ENCODE results near the gene BICC1.

BICC1 gene, protein sequence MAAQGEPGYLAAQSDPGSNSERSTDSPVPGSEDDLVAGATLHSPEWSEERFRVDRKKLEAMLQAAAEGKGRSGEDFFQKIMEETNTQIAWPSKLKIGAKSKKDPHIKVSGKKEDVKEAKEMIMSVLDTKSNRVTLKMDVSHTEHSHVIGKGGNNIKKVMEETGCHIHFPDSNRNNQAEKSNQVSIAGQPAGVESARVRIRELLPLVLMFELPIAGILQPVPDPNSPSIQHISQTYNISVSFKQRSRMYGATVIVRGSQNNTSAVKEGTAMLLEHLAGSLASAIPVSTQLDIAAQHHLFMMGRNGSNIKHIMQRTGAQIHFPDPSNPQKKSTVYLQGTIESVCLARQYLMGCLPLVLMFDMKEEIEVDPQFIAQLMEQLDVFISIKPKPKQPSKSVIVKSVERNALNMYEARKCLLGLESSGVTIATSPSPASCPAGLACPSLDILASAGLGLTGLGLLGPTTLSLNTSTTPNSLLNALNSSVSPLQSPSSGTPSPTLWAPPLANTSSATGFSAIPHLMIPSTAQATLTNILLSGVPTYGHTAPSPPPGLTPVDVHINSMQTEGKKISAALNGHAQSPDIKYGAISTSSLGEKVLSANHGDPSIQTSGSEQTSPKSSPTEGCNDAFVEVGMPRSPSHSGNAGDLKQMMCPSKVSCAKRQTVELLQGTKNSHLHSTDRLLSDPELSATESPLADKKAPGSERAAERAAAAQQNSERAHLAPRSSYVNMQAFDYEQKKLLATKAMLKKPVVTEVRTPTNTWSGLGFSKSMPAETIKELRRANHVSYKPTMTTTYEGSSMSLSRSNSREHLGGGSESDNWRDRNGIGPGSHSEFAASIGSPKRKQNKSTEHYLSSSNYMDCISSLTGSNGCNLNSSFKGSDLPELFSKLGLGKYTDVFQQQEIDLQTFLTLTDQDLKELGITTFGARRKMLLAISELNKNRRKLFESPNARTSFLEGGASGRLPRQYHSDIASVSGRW

DNA sequence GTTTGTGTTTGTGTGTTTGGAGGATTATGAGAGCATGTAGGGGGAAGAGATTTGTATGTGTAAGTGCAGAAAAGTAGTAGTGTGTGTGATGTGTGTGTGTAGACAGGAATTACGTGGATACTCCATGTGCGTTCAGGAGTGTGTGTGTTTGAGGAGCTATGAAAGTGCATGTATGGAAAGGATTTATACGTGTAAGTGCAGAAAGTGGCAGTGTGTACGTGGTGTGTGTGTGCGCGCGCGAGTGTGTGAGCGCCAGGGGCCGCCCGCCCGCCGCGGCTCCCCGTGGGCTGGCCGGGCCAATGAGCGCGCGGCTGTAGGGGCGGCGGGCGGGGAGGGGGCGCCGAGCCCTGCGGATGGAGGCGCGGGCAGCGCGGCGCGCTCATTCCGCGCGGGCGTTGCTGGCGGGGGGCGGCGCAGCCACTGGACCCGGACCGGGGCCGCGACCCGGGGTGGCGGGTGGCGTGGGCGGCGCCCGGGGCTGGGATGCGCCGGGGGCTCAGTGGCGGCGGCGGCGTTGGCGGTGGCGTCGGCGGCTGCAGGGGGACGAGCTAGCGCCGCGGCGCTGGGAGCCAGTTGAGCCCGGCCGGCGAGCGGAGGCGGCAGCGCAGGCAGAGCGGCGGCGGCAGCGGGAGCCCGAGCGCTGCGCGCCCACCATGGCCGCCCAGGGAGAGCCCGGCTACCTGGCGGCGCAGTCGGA, at the start of gene BICC1:
BICC1 (plus strand) TSS at position 382 of the 697 bp plus-strand sequence; CDS start at position 654, 272 bp downstream.
- no peak for DNase-seq (ENCODE audit: low read depth in 3 of 3)

DNA sequence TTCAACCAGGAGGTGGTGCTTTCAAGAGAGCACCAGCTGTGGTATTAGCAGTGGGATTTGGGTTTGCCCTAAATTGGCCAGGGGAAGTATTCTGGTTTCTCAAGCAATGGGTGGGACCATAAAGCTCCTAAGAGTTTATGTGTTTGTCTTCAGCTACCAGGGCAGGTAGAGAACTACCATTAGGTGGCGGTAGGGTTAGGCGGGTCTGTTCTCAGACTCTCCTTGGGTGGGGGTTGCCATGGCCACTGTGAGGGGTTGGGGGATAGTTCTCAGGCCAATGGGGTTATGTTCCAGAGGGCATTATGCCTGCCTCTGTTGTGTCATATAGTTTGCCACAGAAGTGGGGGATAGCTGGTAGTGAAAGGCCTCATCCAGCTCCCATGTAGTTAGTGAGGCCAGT, 47.7 kb upstream of the BICC1 start:
- DNase-seq (ENCODE audit: low read depth in 3 of 3): no peak

DNA sequence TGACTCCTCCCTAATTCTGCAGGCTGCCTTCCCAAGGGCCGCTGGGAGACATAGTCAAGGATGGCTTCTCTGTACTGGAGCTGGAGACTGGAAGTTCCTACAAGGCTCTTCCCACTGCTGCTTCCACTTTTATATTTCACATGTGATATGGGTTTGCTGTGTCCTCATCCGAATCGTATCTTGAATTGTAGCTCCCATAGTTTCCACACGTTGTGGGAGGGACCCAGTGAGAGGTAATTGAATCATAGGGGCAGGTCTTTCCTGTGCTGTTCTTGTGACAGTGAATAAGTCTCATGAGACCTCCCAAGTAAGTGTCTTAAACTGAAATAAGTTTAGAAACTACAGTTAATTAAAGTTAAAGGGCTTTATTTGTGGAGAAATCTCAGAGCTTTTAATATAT, 47.0 kb upstream of the BICC1 start:
- DNase-seq (ENCODE audit: low read depth in 3 of 3): no peak

DNA sequence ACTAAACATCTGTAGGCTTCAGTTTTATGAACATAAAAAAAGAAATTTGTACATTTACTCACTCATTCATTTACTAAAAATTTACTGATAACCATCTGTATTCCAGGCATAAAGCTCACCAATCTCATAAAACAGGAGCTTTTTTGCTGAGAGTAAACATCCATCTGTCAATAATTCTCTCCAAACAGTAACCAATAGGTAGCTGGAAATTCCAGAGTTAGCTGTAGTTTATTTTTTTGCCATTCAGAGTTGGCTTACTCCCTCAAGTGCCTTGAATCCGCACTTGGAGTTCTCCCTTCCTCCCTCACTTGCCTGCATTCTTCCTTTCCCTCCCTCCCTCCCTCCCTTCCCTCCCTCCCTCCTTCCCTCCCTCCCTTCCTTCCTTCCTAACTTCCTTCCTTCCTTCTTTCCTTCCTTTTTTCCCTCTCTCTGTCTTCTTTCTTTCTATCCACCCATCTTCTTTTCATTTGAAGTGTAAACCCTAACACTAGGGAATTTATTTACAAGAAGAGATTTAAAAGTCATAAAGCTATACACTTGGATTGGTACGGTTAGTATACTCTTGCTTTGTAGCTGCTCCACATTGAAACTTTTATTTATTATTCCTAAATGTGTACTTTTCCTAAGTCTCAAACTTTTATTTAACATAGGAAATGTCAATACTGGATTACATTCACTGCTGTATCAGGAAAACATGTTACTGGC, 44.6 kb upstream of the BICC1 start:
- no peak for DNase-seq (ENCODE audit: low read depth in 3 of 3)

DNA sequence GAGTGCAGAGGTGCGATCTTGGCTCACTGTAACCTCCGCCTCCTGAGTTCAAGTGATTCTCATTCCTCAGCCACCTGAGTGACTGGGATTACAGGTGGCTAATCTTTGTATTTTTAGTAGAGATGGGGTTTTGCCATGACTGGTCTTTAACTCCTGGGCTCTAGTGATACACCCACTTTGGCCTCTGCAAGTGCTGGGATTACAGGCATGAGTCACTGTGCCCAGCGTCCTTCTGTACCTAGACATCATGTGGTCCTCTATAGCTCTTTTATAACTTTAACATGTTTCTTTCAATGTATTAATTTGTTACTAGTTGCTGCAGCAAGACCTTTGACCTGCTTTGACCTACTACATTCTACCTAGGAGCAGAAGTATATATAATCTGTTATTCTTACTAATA, 38.7 kb upstream of the BICC1 start:
- DNase-seq (ENCODE audit: low read depth in 3 of 3): no peak

DNA sequence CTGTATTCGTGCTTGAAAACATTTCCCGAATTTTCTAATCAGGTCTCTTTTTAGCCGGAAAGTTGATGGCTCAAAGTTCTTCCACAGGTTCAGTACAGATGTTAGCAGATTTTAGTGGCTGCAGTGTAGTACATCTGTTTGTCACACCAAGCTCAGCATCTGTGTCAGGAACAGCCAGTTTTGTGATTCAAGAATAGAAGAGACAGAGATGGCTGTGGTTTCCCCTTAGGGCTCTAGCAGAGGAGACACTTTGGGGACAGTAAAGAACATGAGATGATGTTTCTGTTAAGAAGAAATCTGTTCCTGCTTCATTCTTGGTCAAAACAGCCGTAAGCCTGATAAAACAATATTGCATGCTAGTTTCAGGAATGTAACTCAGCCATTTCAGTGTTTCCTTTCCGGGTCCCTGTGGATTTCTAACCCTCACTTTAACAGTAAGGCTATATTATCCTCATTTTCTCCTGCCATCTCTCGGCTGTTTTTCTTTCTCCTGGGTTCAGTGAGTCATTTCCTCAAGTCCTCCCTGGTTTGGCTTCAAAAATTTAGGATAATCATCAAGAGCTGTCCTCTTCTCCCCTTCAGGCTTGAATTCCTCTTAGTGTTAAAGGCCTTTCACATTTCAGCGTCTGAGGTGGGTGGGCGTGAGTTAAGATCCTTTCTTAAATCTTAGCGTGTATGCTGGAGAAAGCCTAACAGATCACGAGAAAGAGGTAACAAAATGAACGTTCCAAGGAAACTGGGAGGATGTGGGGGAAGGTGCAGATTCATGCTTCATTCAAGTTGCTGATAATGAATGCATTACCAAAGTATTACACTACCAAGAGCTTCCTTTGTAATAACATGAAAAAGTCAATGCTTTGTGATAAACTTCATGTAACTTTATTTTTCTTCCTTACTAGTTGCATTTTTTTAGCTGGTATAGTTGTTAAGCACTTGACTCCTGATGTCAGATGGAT, 37.1 kb upstream of the BICC1 start:
- DNase-seq (ENCODE audit: low read depth in 3 of 3): no peak

DNA sequence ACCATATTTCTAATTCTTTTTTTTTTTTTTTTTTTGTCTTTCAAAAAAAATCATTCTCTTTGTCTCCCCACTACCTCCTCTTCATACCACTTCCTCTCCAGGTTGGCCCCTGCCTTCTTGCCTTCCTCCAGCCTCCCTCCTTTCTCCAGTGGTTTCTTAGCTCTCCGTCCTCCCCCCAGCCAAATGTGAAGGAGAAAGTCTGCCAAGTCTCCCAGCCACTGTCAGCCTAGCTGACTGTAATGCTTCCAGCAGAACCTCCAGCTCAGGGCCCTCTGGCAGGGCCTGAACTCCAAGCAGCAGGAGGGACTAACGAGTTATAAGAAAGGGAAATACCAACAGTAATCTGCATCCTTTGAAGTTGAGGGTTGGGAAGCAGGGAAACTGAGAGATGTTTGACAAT, 35.5 kb upstream of the BICC1 start:
- no peak for DNase-seq (ENCODE audit: low read depth in 3 of 3)

DNA sequence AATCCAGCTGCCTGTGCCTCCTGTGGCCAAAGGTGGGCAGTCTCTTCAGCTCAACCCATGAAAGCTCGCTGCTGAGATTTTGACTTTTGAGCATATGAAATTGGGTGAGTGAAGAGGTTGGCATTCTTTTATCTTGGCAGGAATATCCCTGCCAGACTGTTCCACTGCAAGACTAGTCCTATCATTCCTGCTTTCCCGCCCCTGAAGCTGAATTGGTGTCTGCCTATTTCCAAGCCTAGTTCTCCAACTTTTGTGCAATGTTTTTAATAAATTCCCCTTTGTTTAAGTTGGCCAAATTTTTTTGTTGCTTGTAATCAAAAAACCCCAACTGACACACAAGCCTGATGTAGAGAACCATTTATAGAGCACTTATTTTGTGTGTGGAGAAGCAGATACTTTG, 34.8 kb upstream of the BICC1 start:
- DNase-seq (ENCODE audit: low read depth in 3 of 3): no peak

DNA sequence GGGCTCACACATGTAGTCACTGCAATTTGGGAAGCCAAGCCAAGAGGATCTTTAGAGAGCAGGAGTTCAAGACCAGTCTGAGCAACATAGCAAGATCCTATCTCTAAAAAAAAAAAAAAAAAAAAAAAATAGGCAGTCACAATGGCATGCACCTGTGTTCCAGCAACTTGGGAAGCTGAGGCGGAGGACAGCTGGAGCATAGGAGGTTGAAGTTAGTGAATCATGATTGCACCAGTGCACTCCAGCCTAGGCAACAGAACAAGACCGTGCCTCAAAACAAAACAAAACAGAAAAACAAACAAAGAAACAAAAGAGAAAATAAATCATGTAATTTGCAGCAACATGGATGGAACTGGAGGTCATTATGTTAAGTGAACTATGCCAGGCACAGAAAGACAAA, 33.6 kb upstream of the BICC1 start:
- no peak for DNase-seq (ENCODE audit: low read depth in 3 of 3)

DNA sequence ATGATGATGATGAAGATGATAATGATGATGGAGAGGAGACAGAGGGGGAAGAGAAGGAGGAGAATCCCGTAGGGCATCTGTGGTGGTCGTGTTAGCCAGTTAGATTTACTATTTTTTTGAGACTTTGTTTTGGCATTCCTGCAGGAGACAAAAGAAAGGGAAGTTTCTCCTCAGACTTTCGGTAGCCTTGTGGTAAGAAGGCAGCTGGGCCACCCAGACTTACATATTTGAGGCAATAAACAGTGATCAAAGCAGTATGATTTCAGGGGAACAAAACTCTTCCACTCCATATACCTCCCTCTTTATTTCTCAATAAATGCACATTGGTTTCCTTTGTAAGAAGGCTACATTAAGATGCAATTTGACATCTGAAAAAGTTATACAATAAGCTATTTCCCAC, 32.4 kb upstream of the BICC1 start:
- no peak for DNase-seq (ENCODE audit: low read depth in 3 of 3)

DNA sequence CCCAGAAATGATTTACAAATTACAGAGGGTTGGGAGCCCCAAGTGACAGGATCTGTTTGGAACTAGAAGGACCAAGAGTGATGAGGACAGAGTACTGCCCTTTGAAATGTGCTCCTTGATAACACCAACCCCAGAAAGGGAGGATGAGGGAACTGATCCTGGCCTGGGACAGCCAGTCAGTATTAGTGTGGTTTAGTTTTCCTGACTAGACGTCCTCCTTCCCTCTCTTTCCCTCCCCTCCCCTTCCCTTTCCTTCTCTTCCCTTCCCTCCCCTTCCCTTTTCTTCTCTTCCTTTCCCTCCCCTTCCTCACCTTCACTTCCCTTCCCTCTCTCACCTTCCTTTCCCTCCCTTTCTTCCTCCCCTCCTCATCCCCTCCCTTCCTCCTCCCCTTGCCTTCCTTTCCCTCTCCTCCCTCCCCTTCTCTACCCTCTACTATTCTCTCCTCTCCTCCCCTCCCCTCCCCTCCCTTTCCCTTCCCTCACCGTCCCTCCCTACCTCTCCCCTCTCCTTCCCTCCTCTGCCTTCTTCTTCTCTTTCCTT, 31.0 kb upstream of the BICC1 start:
- DNase-seq (ENCODE audit: low read depth in 3 of 3): no peak

DNA sequence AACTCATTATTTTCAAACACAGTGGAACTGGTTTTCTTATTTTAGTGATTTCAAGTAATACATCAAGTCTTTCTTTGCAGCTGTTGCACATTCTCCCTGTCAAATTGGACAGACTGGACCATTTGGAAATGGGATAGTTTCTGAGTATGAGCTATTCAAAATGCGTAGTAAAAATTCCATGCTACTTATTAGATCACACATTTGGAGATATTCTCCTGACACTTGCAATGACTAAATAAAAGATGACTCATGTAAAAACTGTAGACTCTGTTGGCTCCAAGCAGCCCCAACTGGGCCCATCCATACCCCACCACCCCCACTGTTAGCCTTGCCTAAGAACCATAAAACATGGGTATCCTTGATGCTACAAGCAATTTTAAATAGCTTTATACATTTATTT, 25.9 kb upstream of the BICC1 start:
- DNase-seq (ENCODE audit: low read depth in 3 of 3): no peak

DNA sequence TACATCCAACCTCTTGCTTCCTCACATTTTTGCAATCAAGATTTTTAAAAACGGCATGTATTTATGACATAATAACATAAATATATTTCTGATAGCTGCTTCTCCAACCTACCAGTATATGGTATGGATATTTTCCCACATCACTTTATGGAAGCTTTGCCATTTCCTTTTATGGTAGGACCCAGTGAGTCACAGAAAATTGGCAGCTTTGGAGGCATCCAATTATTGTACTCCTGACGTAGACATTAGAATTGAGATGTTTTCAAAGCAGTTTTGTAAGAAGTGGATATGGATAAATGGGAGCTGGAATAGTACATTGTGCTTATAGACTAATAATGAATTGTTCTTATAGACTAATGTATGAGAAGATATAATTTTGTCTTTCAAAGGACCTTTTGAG, 23.8 kb upstream of the BICC1 start:
- no peak for DNase-seq (ENCODE audit: low read depth in 3 of 3)

DNA sequence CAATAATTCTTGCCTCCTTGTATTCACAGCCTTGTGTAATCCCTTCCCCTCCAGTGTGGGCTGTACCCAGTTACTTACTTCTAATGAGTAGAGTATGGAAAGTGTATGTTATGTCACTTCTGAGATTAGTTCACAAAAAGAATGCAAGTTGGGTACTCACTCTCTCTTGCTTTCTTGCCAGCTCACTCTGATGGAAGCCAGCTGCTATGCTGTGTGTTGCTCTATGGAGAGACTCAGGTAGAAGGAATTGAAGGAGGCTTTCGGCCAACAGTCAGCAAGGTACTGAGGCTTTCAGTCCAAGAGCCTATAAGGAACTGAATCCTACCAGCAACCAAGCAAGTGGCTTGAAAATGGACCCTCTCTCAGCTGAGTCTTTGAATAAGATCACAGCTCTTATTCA, 9.7 kb upstream of the BICC1 start:
- no peak for DNase-seq (ENCODE audit: low read depth in 3 of 3)

DNA sequence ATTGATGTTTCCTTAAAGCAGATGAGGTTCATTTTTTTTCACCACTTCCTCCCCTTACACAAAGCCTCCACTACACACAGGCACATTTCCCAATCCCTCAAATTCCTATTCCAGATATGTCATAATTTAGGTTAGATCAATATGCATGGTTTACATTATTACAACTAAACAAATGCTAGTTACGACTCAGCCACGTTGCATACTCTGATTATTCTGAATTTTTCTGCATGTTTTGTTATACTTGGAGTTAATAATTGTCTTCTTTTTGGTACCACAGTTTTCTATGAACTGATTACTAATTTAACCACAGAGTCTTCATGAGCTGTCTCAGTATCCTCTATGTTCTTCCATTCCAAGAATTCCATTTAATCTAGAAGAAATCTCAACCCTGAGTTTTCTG, 4.4 kb upstream of the BICC1 start:
- no peak for DNase-seq (ENCODE audit: low read depth in 3 of 3)

DNA sequence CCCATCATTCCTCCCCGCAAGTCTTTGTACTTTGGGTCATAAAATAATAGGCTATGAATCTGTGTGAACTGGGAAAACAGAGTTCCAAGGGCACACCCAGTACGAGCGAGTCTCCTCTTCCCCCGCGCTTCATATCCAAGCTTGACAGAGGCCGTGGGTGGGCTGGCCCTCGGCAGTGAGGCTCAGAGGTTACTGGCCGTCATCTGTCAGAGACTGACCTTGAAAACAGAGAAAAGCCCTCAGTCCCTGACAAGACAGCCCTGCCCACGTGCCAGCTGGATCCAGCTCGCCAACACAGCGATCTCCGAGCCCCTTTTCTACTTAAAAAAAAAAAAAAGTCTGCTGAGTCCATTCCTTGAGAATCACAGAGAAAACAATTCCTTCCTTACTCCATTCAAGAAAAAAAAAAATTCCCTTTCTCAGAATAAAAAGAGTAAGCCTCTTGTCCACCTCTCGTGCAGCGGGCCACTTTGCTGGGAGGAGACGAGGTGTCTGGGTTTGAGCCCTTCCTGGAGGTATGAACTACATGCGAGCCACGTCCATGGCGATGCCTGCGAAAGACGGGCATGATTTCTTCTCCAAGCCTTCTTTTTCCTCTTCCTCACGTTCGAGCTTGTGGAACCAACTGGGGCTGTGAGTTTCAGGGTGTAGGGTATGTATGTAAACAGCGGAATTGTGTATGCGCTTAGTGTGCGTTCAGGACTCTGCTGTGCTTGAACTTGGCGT, 744 bp upstream of the BICC1 start:
- DNase-seq (ENCODE audit: low read depth in 3 of 3): no peak

DNA sequence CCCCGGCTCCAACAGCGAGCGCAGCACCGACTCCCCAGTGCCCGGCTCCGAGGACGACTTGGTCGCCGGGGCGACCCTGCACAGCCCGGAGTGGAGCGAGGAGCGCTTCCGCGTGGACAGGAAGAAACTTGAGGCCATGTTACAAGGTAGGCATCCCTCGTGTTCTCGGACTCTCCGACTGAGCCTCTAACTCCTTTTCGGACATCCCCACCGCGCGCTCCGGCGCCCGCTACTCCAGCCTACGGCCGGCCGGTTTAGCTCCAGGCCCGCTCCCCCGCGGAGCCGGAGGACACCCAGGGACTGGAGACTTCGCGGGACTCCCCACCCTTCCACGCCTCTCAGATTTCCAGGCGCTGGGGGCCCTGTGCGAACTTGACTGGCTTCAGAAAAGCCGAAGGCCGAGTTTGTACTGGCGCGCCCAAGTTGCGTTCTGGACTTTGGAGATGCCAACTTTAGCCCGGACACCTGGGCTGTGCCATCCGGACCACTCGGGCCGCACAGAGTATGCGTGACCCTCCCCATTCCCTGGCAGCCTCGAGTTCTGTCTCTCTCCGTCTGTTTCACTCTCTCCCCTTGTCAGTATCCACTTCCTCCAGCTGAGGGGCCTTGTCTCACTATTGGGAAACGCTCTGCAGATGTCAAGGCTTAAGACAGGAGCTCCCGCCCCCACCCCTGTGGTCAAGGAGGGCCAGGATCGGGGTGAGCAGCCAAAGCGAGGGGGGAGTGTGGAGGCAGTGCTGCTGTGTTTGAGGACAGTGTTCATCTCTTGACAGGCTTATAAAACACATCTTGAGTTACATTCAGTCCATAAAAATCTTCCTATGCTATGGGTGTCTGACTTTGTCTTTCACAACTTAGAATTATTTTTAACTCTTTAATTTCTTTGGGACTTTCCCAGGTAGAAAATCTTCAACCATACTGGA, 777 bp downstream of the BICC1 start:
- no peak for DNase-seq (ENCODE audit: low read depth in 3 of 3)

DNA sequence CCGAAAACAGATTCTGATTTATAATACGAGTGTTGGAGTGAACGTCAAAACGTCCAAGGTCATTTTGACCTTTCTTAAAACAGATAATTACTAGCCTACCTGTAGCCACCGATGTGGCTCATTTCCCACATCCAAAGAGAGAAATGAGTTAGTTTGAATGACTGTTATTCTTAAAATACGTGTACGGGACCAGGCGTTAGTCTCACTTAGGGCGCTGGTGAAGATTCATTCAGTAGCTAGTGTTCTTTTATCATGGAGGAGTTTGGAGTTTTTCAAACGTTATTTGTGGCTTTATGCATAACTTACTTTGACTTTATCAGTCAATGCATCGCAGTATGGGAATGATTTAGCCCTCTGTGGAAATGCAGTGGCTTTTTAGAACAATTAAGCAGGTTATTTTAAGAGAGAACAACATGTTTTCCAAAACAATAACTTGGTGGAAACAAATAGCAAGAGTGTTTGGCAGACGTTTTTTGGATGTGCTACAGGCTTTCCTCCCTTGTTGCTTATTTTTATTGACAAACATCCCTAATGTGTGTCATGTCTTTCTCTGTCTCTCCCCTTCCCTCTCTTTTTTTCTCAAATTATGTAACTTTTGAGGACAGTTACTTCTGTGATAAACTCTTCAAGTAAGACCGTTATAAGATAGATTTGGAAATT, 1.6 kb downstream of the BICC1 start:
- DNase-seq (ENCODE audit: low read depth in 3 of 3): no peak

Measured in stimulated activated CD4-positive, alpha-beta T cell treated with anti-CD3 and anti-CD28 coated beads, TNF-alpha, amount 100 ng/mL, for 4 hours (primary cell).